GM12873 (cell line): Measurements from ENCODE around the gene LGALS8.

Source experiments
- TF ChIP-seq, protein P1 (sequence below): IDR thresholded peaks from 2 replicates; pipeline ENCODE4 v1.5.1; 2012; ENCODE audit warnings: low read depth, mild to moderate bottlenecking, moderate library complexity, low read length, control low read depth; ENCODE audit not compliant: insufficient read depth; ENCODE audit errors: missing control alignments

Gene LGALS8

DNA sequence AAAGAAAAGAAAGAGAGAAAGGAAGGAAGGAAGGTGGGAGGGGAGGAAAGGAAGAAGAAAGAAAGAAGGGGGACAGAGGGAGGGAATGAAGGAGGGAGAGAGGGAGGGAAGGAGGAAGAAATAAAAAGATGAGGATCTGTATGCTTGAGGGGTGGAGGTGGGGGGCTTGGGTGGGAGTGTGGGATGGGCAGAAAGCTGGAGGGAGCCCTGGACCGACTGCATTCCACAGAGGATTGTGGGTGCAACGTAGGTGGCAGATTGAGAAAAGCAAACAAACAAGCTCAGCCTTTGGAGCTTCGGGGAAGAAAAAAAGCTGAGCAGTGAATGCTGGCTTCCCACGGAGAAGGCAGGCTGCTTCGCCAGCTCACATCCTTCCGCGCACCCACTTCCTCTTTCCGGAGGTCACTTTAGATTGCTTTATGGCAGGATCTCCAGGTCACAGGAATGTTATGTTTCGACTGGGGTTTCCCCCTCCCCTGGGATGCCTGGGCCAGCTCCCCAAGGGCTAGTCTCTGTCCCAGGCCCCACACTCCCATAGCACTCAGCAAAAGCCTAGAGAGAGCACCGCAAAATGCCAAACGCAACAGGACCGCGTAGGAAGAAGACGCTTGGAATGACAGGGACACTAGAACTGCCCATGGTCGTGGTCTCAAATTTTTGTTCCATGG is 20.7 kb upstream of the LGALS8 start:
- TF ChIP-seq, protein P1, sequence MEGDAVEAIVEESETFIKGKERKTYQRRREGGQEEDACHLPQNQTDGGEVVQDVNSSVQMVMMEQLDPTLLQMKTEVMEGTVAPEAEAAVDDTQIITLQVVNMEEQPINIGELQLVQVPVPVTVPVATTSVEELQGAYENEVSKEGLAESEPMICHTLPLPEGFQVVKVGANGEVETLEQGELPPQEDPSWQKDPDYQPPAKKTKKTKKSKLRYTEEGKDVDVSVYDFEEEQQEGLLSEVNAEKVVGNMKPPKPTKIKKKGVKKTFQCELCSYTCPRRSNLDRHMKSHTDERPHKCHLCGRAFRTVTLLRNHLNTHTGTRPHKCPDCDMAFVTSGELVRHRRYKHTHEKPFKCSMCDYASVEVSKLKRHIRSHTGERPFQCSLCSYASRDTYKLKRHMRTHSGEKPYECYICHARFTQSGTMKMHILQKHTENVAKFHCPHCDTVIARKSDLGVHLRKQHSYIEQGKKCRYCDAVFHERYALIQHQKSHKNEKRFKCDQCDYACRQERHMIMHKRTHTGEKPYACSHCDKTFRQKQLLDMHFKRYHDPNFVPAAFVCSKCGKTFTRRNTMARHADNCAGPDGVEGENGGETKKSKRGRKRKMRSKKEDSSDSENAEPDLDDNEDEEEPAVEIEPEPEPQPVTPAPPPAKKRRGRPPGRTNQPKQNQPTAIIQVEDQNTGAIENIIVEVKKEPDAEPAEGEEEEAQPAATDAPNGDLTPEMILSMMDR, result no peak

DNA sequence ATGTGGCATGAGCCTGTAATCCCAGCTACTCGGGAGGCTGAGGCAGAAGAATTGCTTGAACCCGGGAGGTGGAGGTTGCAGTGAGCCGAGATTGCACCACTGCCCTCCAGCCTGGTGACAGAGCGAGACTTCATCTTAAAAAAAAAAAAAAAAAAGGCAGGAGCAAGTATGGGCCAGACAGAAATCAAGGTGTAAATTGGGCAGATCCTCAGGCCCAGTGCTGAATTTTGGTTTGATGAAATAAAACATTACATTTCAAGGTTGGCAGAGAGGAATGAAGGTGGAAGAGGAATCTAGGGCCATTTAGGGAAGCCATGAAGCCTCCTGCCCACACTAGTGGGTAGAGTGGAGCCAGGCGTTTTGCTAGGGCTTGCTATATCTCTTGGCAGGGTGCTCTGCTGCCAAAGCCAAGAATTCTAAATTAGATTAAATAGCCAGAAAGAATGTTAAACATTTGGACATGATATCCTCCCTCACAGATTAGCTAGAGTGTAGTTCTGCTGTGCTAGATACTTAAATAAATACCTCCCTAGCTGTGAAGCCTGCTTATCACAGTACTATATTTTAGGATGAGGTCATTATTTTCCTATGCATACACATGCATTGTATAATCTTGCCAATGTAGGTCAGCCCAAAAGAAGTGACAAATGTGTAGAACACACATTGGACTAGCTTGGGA is 16.6 kb upstream of the LGALS8 start:
- TF ChIP-seq, protein P1, result no peak

GRCh38 chr1:236508593-236509027 is 15.2 kb upstream of the LGALS8 start:
- TF ChIP-seq, protein P1, result no peak

GRCh38 chr1:236509203-236509602 is 14.6 kb upstream of the LGALS8 start:
- TF ChIP-seq, protein P1, result no peak

DNA sequence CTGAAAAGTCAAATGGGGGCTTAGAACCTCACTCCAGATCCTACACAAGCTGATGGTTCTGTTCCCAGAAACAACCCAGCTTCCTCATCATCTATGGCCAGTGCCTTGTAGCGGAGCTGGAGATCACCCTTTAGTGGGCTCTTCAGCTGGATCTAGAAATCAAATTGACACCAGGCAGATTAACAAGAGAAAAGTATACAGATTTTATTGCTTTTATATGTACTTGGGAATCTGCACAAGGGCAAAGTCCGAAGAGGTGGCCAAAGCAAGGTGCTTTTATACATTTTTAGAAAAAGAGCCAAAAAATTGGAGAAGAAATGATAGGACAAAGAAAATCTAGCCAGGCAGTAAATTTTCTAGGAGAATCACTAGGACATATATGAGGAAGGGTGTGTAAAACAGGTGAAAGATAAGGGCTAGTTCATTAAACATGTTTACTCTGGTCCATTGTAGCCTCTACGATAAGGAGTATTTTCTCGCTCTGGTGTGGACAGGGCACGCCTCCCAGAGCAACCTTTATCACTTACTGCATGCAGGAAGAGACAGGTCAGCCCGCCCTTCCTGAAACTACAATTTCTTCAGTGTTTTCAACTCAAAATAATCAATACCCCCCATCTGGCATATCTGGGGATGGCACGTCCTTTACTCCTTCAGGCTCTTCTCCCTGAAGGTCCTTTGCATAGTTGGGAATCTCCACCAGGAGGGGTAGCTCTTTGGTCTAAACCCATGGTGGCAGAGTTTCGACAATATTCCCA is 14.0 kb upstream of the LGALS8 start:
- TF ChIP-seq, protein P1, result no peak

- TF ChIP-seq, protein P1, result no peak
Observed at GRCh38 chr1:236511735-236512418, 11.9 kb upstream of the LGALS8 start.

- TF ChIP-seq, protein P1, result no peak
Observed at GRCh38 chr1:236514703-236515442, 8.9 kb upstream of the LGALS8 start.
